HG03175 (cell line): ENCODE measurements around the gene SH3BP5.

ENCODE experiments used
- ATAC-seq: cut with Tn5 transposase; IDR thresholded peaks from one replicate; pipeline ENCODE4 v1.9.1; 2021; ENCODE audit warnings: mild to moderate bottlenecking, moderate library complexity; ENCODE audit not compliant: unreplicated experiment

The SH3BP5 gene

GRCh38 chr3:15206662-15207576 lies 125.5 kb downstream of the SH3BP5 start:
- no peak for ATAC-seq

GRCh38 chr3:15205934-15206661 lies 126.3 kb downstream of the SH3BP5 start, which contains the start of gene CAPN7:
CAPN7 (plus strand) TSS chr3:15206246; CDS start chr3:15206496, 250 bp downstream.
- ATAC-seq = peak; percentile 89

- ATAC-seq = no peak
Observed at GRCh38 chr3:15205482-15205933, 126.9 kb downstream of the SH3BP5 start.
